Measurements from ENCODE around the gene UQCRFS1. TPM values are rescaled to one million over a fixed set of nuclear protein-coding genes. Genes with fewer than 3 reads are reported as not detected.

The UQCRFS1 gene
- total RNA-seq, 4 donors from 2014 or later, result 17.8 to 23.2 (median 20.6) TPM

GRCh38 chr19:29206453-29206852 lies 6.5 kb downstream of the UQCRFS1 start:
- Histone ChIP-seq H3K27ac (no peak overlapping the region), H3K36me3 (no peaks in the 10 kb centered on the region), H3K4me1 (no peaks in the 10 kb centered on the region), H3K9me3 (no peaks in the 10 kb centered on the region), H3K27me3 (no peaks in the 10 kb centered on the region), H3K4me3 (no peak overlapping the region)
- no peak for DNase-seq
- intact Hi-C loops (cut with DNase I; ENCODE audit: low total_unique reads), result no loop called here
- TF ChIP-seq POLR2A (IDR thresholded peaks at IDR 0.05) (no peak), CTCF (IDR thresholded peaks at IDR 0.05) (no peak)

GRCh38 chr19:29202281-29202680 lies 10.7 kb downstream of the UQCRFS1 start:
- Histone ChIP-seq H3K4me1 (no peaks in the 10 kb centered on the region), H3K36me3 (no peaks in the 10 kb centered on the region), H3K9me3 (no peaks in the 10 kb centered on the region), H3K27ac (no peak overlapping the region), H3K27me3 (no peaks in the 10 kb centered on the region), H3K4me3 (no peak overlapping the region)
- TF ChIP-seq POLR2A (IDR thresholded peaks at IDR 0.05) (no peak), CTCF (IDR thresholded peaks at IDR 0.05) (no peak)
- DNase-seq, result no peak
- intact Hi-C loops (cut with DNase I; ENCODE audit: low total_unique reads), result no loop called here

- Histone ChIP-seq H3K4me1 (no peaks in the 10 kb centered on the region), H3K9me3 (no peaks in the 10 kb centered on the region), H3K27ac (no peak overlapping the region), H3K4me3 (no peak overlapping the region), H3K36me3 (no peaks in the 10 kb centered on the region), H3K27me3 (no peaks in the 10 kb centered on the region)
- intact Hi-C loops (cut with DNase I; ENCODE audit: low total_unique reads), result no loop called here
- no peak for DNase-seq
- no peak for TF ChIP-seq CTCF (IDR thresholded peaks at IDR 0.05)
- TF ChIP-seq POLR2A (IDR thresholded peaks at IDR 0.05), result no peak
Measured at GRCh38 chr19:29201855-29202254, 11.1 kb downstream of the UQCRFS1 start.

- Histone ChIP-seq H3K4me3 (no peak overlapping the region), H3K9me3 (no peaks in the 10 kb centered on the region), H3K36me3 (no peaks in the 10 kb centered on the region), H3K27ac (no peak overlapping the region), H3K27me3 (no peaks in the 10 kb centered on the region), H3K4me1 (no peaks in the 10 kb centered on the region)
- intact Hi-C loops (cut with DNase I; ENCODE audit: low total_unique reads), result no loop called here
- no peak for DNase-seq
- TF ChIP-seq CTCF (IDR thresholded peaks at IDR 0.05) (no peak), POLR2A (IDR thresholded peaks at IDR 0.05) (no peak)
Measured at GRCh38 chr19:29194658-29195057, 18.3 kb downstream of the UQCRFS1 start.

GRCh38 chr19:29193155-29193554 lies 19.8 kb downstream of the UQCRFS1 start:
- DNase-seq, result no peak
- Histone ChIP-seq H3K4me1 (no peaks in the 10 kb centered on the region), H3K27ac (no peak overlapping the region), H3K9me3 (no peaks in the 10 kb centered on the region), H3K27me3 (no peaks in the 10 kb centered on the region), H3K36me3 (no peaks in the 10 kb centered on the region), H3K4me3 (no peak overlapping the region)
- TF ChIP-seq CTCF (IDR thresholded peaks at IDR 0.05) (no peak), POLR2A (IDR thresholded peaks at IDR 0.05) (no peak)
- intact Hi-C loops (cut with DNase I; ENCODE audit: low total_unique reads), result no loop called here

Data from uterus (tissue), 4 donors.